Lower leg skin (tissue), 3 donors: Measurements from ENCODE around the gene SPRED2.

Experiments
- POLR2A ChIP-seq, 2 donors: fragments of 450-650 bp; IDR thresholded peaks; one replicate each; pipeline ENCODE4 v1.6.1; 2016 to 2017; ENCODE audit warnings: antibody characterized with exemption in 2 of 2, mild to moderate bottlenecking in 1 of 2, moderate library complexity in 1 of 2
- TF ChIP-seq, protein P1 (sequence below), 3 donors: fragments of 450-650 bp; IDR thresholded peaks; one replicate each; pipeline ENCODE4 v1.5.1; 2016; ENCODE audit warnings: antibody characterized with exemption in 3 of 3, mild to moderate bottlenecking in 3 of 3, moderate library complexity in 2 of 3

DNA sequence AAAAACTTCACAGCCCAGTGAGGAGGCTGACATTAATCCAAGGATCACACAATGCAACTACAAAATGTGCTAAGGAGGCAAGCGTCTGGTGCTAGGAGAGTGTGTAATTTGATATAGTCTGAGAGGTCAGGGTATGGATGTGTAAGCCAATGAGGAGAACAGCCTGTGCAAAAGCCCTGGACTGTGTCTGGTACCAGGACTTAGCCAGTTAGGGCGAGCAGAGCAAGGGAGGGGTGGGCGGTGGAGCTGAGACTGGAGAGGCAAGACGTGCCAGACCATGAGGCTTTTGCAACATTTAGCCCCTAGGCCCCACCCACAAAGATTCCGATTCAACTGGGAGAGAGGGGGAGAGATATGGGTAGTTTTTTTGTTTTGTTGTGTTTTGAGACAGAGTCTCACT, 33.5 kb upstream of the SPRED2 start:
- no peak for TF ChIP-seq POLR2A (IDR thresholded peaks at IDR 0.05)
- TF ChIP-seq, protein P1, sequence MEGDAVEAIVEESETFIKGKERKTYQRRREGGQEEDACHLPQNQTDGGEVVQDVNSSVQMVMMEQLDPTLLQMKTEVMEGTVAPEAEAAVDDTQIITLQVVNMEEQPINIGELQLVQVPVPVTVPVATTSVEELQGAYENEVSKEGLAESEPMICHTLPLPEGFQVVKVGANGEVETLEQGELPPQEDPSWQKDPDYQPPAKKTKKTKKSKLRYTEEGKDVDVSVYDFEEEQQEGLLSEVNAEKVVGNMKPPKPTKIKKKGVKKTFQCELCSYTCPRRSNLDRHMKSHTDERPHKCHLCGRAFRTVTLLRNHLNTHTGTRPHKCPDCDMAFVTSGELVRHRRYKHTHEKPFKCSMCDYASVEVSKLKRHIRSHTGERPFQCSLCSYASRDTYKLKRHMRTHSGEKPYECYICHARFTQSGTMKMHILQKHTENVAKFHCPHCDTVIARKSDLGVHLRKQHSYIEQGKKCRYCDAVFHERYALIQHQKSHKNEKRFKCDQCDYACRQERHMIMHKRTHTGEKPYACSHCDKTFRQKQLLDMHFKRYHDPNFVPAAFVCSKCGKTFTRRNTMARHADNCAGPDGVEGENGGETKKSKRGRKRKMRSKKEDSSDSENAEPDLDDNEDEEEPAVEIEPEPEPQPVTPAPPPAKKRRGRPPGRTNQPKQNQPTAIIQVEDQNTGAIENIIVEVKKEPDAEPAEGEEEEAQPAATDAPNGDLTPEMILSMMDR (IDR thresholded peaks at IDR 0.05) = no peak
